ENCODE measurements around the gene SH3RF2.
"Not testable (repeated sequence)": the region's sequence is repeated elsewhere in the genome, so short reads cannot be mapped to it uniquely, and the experiment has no call there.

GRCh38 chr5:146108870-146109269 is 172.5 kb downstream of the SH3RF2 start:
- not testable (repeated sequence) for TF ChIP-seq SMC3 (conservative IDR thresholded peaks at IDR 0.05; ENCODE audit: insufficient read depth, low read depth, low read length); CTCF (IDR thresholded peaks at IDR 0.05 in 2 of 3, conservative IDR thresholded peaks at IDR 0.05 in 1 of 3; ENCODE audit: insufficient read depth in 2 of 3, low read depth in 1 of 3, low read length in 3 of 3); POLR2AphosphoS5 (IDR thresholded peaks at IDR 0.05; ENCODE audit: control insufficient read depth, insufficient read depth, low read depth, low read length); NFYB (IDR thresholded peaks at IDR 0.05; ENCODE audit: extremely low read depth, insufficient read length); PHB2 (IDR thresholded peaks at IDR 0.05; ENCODE audit: low read depth); NCOR1 (IDR thresholded peaks at IDR 0.05); L3MBTL2 (IDR thresholded peaks at IDR 0.05)
- TF ChIP-seq, protein P1, sequence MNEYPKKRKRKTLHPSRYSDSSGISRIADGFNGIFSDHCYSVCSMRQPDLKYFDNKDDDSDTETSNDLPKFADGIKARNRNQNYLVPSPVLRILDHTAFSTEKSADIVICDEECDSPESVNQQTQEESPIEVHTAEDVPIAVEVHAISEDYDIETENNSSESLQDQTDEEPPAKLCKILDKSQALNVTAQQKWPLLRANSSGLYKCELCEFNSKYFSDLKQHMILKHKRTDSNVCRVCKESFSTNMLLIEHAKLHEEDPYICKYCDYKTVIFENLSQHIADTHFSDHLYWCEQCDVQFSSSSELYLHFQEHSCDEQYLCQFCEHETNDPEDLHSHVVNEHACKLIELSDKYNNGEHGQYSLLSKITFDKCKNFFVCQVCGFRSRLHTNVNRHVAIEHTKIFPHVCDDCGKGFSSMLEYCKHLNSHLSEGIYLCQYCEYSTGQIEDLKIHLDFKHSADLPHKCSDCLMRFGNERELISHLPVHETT (CRISPR knock-in tag; conservative IDR thresholded peaks at IDR 0.05 in 1 of 2, IDR thresholded peaks at IDR 0.05 in 1 of 2), result not testable (repeated sequence)
- TF ChIP-seq, protein P2, sequence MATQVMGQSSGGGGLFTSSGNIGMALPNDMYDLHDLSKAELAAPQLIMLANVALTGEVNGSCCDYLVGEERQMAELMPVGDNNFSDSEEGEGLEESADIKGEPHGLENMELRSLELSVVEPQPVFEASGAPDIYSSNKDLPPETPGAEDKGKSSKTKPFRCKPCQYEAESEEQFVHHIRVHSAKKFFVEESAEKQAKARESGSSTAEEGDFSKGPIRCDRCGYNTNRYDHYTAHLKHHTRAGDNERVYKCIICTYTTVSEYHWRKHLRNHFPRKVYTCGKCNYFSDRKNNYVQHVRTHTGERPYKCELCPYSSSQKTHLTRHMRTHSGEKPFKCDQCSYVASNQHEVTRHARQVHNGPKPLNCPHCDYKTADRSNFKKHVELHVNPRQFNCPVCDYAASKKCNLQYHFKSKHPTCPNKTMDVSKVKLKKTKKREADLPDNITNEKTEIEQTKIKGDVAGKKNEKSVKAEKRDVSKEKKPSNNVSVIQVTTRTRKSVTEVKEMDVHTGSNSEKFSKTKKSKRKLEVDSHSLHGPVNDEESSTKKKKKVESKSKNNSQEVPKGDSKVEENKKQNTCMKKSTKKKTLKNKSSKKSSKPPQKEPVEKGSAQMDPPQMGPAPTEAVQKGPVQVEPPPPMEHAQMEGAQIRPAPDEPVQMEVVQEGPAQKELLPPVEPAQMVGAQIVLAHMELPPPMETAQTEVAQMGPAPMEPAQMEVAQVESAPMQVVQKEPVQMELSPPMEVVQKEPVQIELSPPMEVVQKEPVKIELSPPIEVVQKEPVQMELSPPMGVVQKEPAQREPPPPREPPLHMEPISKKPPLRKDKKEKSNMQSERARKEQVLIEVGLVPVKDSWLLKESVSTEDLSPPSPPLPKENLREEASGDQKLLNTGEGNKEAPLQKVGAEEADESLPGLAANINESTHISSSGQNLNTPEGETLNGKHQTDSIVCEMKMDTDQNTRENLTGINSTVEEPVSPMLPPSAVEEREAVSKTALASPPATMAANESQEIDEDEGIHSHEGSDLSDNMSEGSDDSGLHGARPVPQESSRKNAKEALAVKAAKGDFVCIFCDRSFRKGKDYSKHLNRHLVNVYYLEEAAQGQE (IDR thresholded peaks at IDR 0.05; ENCODE audit: borderline replicate concordance), result not testable (repeated sequence)
- TF ChIP-seq, protein P2 (CRISPR knock-in tag; IDR thresholded peaks at IDR 0.05; ENCODE audit: low read depth), result not testable (repeated sequence)
- TF ChIP-seq, protein P3, sequence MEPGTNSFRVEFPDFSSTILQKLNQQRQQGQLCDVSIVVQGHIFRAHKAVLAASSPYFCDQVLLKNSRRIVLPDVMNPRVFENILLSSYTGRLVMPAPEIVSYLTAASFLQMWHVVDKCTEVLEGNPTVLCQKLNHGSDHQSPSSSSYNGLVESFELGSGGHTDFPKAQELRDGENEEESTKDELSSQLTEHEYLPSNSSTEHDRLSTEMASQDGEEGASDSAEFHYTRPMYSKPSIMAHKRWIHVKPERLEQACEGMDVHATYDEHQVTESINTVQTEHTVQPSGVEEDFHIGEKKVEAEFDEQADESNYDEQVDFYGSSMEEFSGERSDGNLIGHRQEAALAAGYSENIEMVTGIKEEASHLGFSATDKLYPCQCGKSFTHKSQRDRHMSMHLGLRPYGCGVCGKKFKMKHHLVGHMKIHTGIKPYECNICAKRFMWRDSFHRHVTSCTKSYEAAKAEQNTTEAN (CRISPR knock-in tag; IDR thresholded peaks at IDR 0.05), result not testable (repeated sequence)

All from K562 (cell line).